ENCODE measurements around the gene TRAF3.

TRAF3 gene

DNA sequence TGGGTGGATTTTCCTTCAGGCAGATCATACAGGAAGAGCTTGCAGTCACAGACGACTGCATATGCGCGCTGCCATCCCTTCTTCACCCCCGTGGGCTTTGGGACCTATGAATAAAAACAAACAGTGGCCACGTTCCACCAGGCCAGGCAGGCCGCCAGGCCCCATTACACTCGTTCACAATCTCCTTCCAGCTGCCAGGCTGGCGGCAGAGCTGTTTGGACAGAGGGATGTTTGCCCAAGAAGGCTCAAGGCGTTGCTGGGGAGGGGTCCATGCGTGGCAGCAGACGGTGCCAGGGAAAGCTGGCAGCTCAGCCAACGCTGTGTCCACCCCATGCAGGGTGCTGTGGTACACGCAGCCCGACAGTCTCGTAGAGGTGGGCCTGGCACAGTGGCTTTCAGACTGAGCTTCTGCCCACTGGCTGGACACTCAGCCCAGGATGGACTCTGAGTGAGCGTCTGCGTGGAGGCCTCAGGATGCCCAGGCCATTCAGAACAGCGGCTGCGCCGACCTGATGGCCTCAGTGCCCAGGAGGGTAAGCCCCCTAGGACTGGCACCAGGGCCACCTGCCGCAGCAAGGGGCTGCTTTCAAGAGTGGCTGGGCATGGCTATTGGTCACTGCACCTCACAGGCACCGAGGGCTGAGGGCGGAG lies 172.7 kb downstream of the TRAF3 start:
- ATAC-seq (replicated peaks; ENCODE audit: extremely low read depth, poor library complexity, severe bottlenecking) (no peak), DNase-seq (ENCODE audit: low spot score in 2 of 2) (no peak)
- H3K4me3 Mint-ChIP-seq: no peak overlapping the region
- H3K27me3 Mint-ChIP-seq: peaks cover 17% of the 10 kb centered on the region
- no peaks in the 10 kb centered on the region for H3K36me3 Mint-ChIP-seq (ENCODE audit: insufficient read depth)
- no peak overlapping the region for H3K27ac Mint-ChIP-seq (ENCODE audit: low read depth)
- peaks cover 10% of the 10 kb centered on the region for H3K4me1 Mint-ChIP-seq
- no peaks in the 10 kb centered on the region for H3K9me3 Mint-ChIP-seq

DNA sequence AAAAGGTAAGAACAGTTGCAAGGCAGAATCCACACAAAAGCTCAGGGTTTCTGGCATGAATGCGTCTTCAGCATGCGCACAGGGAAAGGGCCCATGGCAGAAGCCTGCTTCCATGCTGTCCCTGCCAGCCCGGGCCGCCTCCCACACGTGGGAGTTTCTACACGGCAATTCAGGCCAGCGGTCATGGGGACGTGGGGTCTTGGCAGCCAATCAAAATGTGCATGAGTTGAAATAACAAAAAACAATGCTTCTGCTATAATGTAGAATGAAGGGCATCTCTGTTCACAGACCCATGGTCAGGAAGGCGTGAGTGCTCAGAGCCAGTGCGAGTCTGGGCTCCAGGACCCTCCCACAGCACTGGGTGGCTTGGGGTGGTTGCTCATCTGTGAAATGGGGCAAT lies 173.8 kb downstream of the TRAF3 start:
- no peaks in the 10 kb centered on the region for H3K36me3 Mint-ChIP-seq (ENCODE audit: insufficient read depth)
- peaks cover 10% of the 10 kb centered on the region for H3K4me1 Mint-ChIP-seq
- H3K27me3 Mint-ChIP-seq: peaks cover 20% of the 10 kb centered on the region
- no peak for DNase-seq (ENCODE audit: low spot score in 2 of 2)
- ATAC-seq (replicated peaks; ENCODE audit: extremely low read depth, poor library complexity, severe bottlenecking): no peak
- H3K9me3 Mint-ChIP-seq: no peaks in the 10 kb centered on the region
- no peak overlapping the region for H3K4me3 Mint-ChIP-seq
- H3K27ac Mint-ChIP-seq (ENCODE audit: low read depth): no peak overlapping the region

DNA sequence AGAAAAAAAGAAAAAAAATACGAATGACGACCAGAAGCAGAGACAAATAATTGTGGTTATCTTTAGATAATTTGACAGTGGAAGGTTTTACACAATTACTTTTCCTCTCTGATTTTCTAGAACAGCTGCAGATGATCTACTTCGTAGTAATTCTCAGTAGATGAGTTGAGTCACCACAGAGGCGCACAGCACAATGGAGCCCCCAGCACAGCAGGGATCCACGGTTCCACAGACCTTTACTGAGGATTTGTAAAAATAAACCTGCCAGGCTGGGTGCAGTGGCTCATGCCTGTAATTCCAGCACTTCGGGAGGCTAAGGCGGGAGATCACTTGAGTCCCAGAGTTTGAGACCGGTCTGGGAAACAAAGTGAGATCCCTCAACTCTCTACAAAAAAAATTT lies 174.6 kb downstream of the TRAF3 start:
- peaks cover 10% of the 10 kb centered on the region for H3K4me1 Mint-ChIP-seq
- no peak overlapping the region for H3K4me3 Mint-ChIP-seq
- DNase-seq (ENCODE audit: low spot score in 2 of 2): no peak
- no peak overlapping the region for H3K27ac Mint-ChIP-seq (ENCODE audit: low read depth)
- peaks cover 20% of the 10 kb centered on the region for H3K27me3 Mint-ChIP-seq
- H3K9me3 Mint-ChIP-seq: no peaks in the 10 kb centered on the region
- no peaks in the 10 kb centered on the region for H3K36me3 Mint-ChIP-seq (ENCODE audit: insufficient read depth)
- no peak for ATAC-seq (replicated peaks; ENCODE audit: extremely low read depth, poor library complexity, severe bottlenecking)

DNA sequence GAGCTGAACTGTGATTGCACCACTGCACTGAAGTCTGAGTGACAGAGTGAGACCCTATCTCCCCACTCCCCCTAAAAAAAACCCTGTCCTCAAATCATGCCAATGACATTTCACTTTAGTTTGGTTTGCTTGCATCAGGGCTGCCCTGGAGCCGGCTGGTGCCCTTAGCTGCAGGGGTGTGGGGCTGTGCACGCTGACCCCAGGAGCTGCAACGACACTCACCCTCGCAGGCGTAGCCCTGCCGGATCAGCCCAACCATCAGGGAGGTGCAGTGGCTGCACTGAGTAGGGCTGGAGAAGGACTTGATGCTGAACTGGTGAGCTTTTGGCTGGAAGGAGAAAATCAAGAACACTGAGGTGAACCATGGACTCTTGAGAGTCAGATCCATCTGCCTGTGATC lies 175.0 kb downstream of the TRAF3 start:
- ATAC-seq (replicated peaks; ENCODE audit: extremely low read depth, poor library complexity, severe bottlenecking) (no peak), DNase-seq (ENCODE audit: low spot score in 2 of 2) (no peak)
- no peak overlapping the region for H3K27ac Mint-ChIP-seq (ENCODE audit: low read depth)
- H3K9me3 Mint-ChIP-seq: no peaks in the 10 kb centered on the region
- H3K4me1 Mint-ChIP-seq: peaks cover 10% of the 10 kb centered on the region
- H3K4me3 Mint-ChIP-seq: no peak overlapping the region
- peaks cover 20% of the 10 kb centered on the region for H3K27me3 Mint-ChIP-seq
- H3K36me3 Mint-ChIP-seq (ENCODE audit: insufficient read depth): no peaks in the 10 kb centered on the region

DNA sequence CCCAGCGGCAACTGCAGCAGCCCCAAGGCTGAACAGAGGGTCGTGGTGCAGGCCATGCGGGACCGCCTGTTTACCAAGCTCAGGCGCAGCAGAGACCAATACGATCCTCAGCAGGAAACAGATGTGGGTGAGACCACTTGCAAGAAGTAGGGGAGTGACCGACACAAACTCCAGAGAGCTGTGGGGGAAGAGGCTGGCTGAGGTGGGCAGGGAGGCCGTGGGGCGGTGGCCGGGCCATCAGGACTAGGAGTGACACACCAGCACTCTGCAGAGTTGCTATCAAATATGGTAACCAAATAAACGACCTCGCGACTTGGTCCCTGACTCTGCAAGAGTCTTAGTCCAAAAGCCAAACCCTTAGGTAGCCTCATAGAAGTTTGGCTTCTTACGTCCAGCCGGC lies 175.9 kb downstream of the TRAF3 start:
- Mint-ChIP-seq H3K9me3 (no peaks in the 10 kb centered on the region), H3K27me3 (peaks cover 20% of the 10 kb centered on the region), H3K36me3 (ENCODE audit: insufficient read depth) (no peaks in the 10 kb centered on the region), H3K4me3 (no peak overlapping the region), H3K4me1 (peaks cover 10% of the 10 kb centered on the region), H3K27ac (ENCODE audit: low read depth) (no peak overlapping the region)
- DNase-seq (ENCODE audit: low spot score in 2 of 2) (no peak), ATAC-seq (replicated peaks; ENCODE audit: extremely low read depth, poor library complexity, severe bottlenecking) (no peak)

DNA sequence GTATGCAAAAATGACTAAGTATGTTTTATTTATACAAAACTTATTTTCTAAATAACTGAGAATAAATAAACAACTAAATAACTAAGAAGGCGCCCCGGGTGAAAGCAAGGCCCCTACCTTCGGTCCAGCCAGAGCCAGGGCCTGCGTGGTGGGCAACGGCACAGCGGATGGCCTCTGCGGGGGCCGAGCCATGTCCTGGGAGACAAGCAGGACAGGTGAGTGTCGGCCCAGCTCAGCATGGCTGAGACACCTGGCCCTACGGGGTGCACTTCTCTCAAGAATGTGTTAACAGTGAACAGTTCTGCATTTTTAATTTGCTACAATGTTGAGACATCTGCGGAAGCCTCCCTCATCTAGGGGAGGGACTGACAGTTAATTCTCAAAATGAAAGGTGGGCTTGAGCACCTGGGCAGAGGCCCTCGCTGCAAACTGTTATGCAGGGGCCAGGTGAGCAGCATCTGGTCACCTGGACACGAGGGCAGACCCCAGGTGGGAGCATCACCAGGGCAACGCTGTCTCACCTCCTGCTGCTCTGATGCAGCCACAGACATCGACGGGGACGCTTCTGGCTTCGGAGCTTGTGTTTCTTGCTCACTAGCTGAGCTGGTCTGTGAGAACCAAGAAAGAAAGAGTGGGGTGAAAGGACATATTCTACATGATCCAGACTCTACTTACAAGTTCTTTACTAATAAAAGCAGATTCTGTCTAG lies 177.0 kb downstream of the TRAF3 start:
- peaks cover 4% of the 10 kb centered on the region for H3K4me1 Mint-ChIP-seq
- no peak for DNase-seq (ENCODE audit: low spot score in 2 of 2)
- H3K9me3 Mint-ChIP-seq: no peaks in the 10 kb centered on the region
- no peak for ATAC-seq (replicated peaks; ENCODE audit: extremely low read depth, poor library complexity, severe bottlenecking)
- peaks cover 20% of the 10 kb centered on the region for H3K27me3 Mint-ChIP-seq
- no peak overlapping the region for H3K27ac Mint-ChIP-seq (ENCODE audit: low read depth)
- H3K36me3 Mint-ChIP-seq (ENCODE audit: insufficient read depth): peaks cover 1% of the 10 kb centered on the region
- no peak overlapping the region for H3K4me3 Mint-ChIP-seq

DNA sequence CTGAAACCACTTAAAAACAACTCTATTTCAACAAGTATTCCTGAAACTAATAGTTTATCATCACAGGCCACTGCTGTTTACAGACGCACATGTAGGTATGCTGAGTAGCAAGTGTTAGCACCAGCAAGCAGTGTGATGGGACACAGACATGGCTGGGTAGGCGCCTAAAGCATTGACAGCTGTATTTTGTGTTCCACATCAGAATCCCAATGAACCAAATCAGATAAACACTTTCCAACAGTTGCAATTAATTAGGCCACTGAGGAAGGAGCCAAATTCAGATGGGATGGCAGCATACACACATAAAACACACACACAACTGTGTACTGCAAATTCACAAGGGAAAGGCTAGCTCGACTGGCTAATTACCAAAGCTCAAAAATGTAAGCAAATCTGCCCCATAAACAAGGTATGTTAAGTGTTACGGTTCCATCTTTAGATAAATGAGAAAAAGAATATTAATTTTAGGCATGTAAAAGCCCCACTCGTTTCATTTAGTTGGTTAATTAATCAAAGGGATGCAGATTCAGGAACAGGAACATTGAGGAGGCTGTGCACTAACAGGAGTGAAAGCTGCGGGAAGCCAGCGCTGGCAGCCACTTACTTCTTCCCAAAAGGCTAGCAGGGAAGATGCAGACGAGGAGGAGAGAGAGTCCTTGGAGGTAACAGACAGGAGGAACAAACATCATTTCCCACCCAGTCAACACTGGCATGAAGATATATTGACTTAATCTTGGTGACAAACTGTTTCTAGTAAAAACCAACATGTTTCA lies 178.6 kb downstream of the TRAF3 start:
- H3K36me3 Mint-ChIP-seq (ENCODE audit: insufficient read depth): peaks cover 1% of the 10 kb centered on the region
- H3K9me3 Mint-ChIP-seq: no peaks in the 10 kb centered on the region

DNA sequence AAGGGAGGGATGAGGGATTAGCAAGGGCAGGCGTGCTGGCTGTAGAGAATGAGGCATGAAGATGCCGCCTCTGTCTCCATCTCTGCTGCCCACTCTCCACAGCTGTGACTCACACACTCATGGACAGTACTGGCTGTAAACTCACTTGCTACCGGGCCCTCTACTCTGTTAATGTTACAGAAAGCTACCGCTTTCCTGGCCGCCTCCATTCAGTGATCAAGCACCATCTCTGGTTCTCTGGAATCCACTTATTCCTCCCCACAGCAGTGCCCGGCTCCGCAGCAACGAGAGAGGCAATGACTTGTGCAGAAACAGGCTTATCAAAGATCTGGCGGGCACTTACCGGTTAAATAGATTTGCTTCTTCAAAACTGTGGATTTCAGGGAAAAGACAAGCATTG lies 180.0 kb downstream of the TRAF3 start:
- ATAC-seq (replicated peaks; ENCODE audit: extremely low read depth, poor library complexity, severe bottlenecking): no peak
- Mint-ChIP-seq H3K27me3 (peaks cover 20% of the 10 kb centered on the region), H3K9me3 (no peaks in the 10 kb centered on the region), H3K36me3 (ENCODE audit: insufficient read depth) (peaks cover 1% of the 10 kb centered on the region), H3K4me3 (no peak overlapping the region), H3K4me1 (no peaks in the 10 kb centered on the region), H3K27ac (ENCODE audit: low read depth) (no peak overlapping the region)
- DNase-seq (ENCODE audit: low spot score in 2 of 2): no peak

More for the DNA sequence above, 178.6 kb downstream of the TRAF3 start:
- ATAC-seq (replicated peaks; ENCODE audit: extremely low read depth, poor library complexity, severe bottlenecking) (no peak), DNase-seq (ENCODE audit: low spot score in 2 of 2) (no peak)
- Mint-ChIP-seq H3K27me3 (peaks cover 20% of the 10 kb centered on the region), H3K27ac (ENCODE audit: low read depth) (no peak overlapping the region), H3K4me1 (no peaks in the 10 kb centered on the region), H3K4me3 (no peak overlapping the region)

DNA sequence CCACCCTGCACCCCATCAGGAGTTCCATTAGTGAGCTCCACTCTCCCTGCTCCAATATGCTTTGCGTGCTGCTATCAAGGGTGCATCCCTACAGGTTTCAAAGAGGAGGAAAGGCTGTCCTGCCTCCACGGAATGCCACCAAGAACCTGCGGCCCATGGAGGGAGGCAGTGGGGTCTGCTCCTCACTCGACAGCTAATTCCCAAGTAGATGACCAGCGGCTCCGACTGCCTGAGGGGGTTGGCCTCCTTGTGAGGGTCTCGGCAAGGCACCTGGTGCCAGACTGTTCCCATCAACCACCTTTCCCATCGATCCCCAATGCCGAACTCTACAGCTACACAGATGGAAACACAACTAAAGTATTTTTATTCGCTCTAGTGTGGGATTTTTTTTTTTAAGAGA lies 181.2 kb downstream of the TRAF3 start:
- no peak for DNase-seq (ENCODE audit: low spot score in 2 of 2)
- H3K9me3 Mint-ChIP-seq: no peaks in the 10 kb centered on the region
- no peak for ATAC-seq (replicated peaks; ENCODE audit: extremely low read depth, poor library complexity, severe bottlenecking)
- peaks cover 4% of the 10 kb centered on the region for H3K36me3 Mint-ChIP-seq (ENCODE audit: insufficient read depth)
- H3K27me3 Mint-ChIP-seq: peaks cover 14% of the 10 kb centered on the region
- no peak overlapping the region for H3K27ac Mint-ChIP-seq (ENCODE audit: low read depth)
- no peak overlapping the region for H3K4me3 Mint-ChIP-seq
- no peaks in the 10 kb centered on the region for H3K4me1 Mint-ChIP-seq

Measured in central memory CD8-positive, alpha-beta T cell (primary cell).